GM12878 (cell line): Measurements from ENCODE around the gene SLC37A1. TPM values are rescaled to one million over a fixed set of nuclear protein-coding genes. Genes with fewer than 3 reads are reported as not detected.

ENCODE experiments used
- ATAC-seq: fragments of 200-7000 bp; cut with Tn5 transposase; 3 replicates; pipeline ENCODE4 v1.9.1; 2020; ENCODE audit warnings: mild to moderate bottlenecking, moderate library complexity
- BruUV-seq: library from RNA; stranded (reverse); fragments of 400-500 nt; replicated peaks from 2 replicates; lab custom pipeline; 2021; lab: Mats Ljungman, UMichigan
- CTCF ChIA-PET: fragments of 300-600 bp; sonication (Branson Sonifier 250); formaldehyde crosslinking; extraction: SDS; loops from one replicate; lab custom pipeline; 2021; ENCODE audit warnings: inconsistent platforms; lab: Yijun Ruan, JAX
- POLR2A ChIA-PET: fragments of 350-600 bp; formaldehyde crosslinking; extraction: SDS; loops from one replicate; lab custom pipeline; 2021; ENCODE audit warnings: inconsistent platforms; lab: Charles Lee
- RAD21 ChIA-PET: fragments of 300-600 bp; sonication (Branson Sonifier 250); formaldehyde crosslinking; loops from one replicate; lab custom pipeline; 2023; ENCODE audit warnings: antibody characterized with exemption; ENCODE audit not compliant: unreplicated experiment; lab: Charles Lee
- SMC1A ChIA-PET: fragments of 300-600 bp; sonication (Branson Sonifier 250); formaldehyde crosslinking; loops from one replicate; lab custom pipeline; 2023; ENCODE audit not compliant: unreplicated experiment, uncharacterized antibody; lab: Charles Lee
- DNase-seq: peaks from one replicate; pipeline ENCODE4 v3.0.0-alpha.2; 2011; ENCODE audit warnings: low read depth, low spot score
- FAIRE-seq: peaks from 3 replicates; lab custom pipeline; 2011; peaks lifted over from hg19 to GRCh38; lab: Jason Lieb, UNC
- H2AFZ ChIP-seq: 2 replicates; pipeline ENCODE4 v1.6.0; 2011; ENCODE audit warnings: low read depth, low read length, control low read depth; ENCODE audit not compliant: control insufficient read depth
- H3K27ac ChIP-seq: 2 replicates; pipeline ENCODE4 v1.5.1; 2011; ENCODE audit warnings: control low read depth; ENCODE audit not compliant: control insufficient read depth, insufficient read depth
- H3K27me3 ChIP-seq, 2 experiments: replicated peaks in 1 of 2; 2 replicates each; pipeline versions ENCODE4 v1.6.0 to v1.6.1; 2011; ENCODE audit warnings: low read length in 1 of 2; ENCODE audit not compliant: control insufficient read depth in 2 of 2, insufficient read depth in 2 of 2
- H3K36me3 ChIP-seq, 2 experiments: 2 replicates each; pipeline ENCODE4 v1.5.1; 2011; ENCODE audit warnings: low read length in 1 of 2; ENCODE audit not compliant: control insufficient read depth in 2 of 2, insufficient read depth in 2 of 2
- H3K4me1 ChIP-seq: 2 replicates; pipeline ENCODE4 v1.6.1; 2011; ENCODE audit warnings: mild to moderate bottlenecking, low read length, moderate library complexity, mixed read lengths; ENCODE audit not compliant: control insufficient read depth, insufficient read depth
- H3K4me2 ChIP-seq: 2 replicates; pipeline ENCODE4 v1.6.0; 2011; ENCODE audit warnings: control low read depth; ENCODE audit not compliant: control insufficient read depth, insufficient read depth
- H3K4me3 ChIP-seq: fragments of 200-600 bp; sonication (generic); 2 replicates; pipeline ENCODE4 v1.5.1; 2016
- H3K79me2 ChIP-seq: 2 replicates; pipeline ENCODE4 v1.6.0; 2011; ENCODE audit warnings: low read length; ENCODE audit not compliant: control insufficient read depth, insufficient read depth
- H3K9ac ChIP-seq: 2 replicates; pipeline ENCODE4 v1.8.0; 2011; ENCODE audit warnings: low read length, control low read depth, mixed read lengths; ENCODE audit not compliant: control insufficient read depth, insufficient read depth
- H3K9me3 ChIP-seq: replicated peaks from 3 replicates; pipeline ENCODE4 v1.5.1; 2011; ENCODE audit warnings: mild to moderate bottlenecking, low read length; ENCODE audit not compliant: control insufficient read depth, insufficient read depth
- H4K20me1 ChIP-seq: 2 replicates; pipeline ENCODE4 v1.6.0; 2011; ENCODE audit not compliant: control insufficient read depth, insufficient read depth
- CTCF ChIP-seq, 3 experiments: IDR thresholded peaks in 2 of 3; conservative IDR thresholded peaks in 1 of 3; 2 replicates each; pipeline ENCODE4 v1.5.1; 2011; ENCODE audit warnings: low read depth in 3 of 3, low read length in 3 of 3, mild to moderate bottlenecking in 3 of 3, control low read depth in 2 of 3, moderate library complexity in 2 of 3, inconsistent platforms in 1 of 3, mixed read lengths in 1 of 3; ENCODE audit not compliant: control insufficient read depth in 2 of 3, insufficient read depth in 1 of 3; ENCODE audit errors: extremely low read depth in 1 of 3
- GABPA ChIP-seq: IDR thresholded peaks from 2 replicates; pipeline ENCODE4 v1.6.1; 2014; ENCODE audit warnings: antibody characterized with exemption, low read depth, mild to moderate bottlenecking, inconsistent platforms
- GATAD2B ChIP-seq: fragments of 450-650 bp; conservative IDR thresholded peaks from 2 replicates; pipeline ENCODE4 v1.6.1; 2017; ENCODE audit warnings: low read depth, mild to moderate bottlenecking, moderate library complexity
- IKZF2 ChIP-seq, 2 experiments: fragments of 450-650 bp; IDR thresholded peaks; 2 replicates each; pipeline ENCODE4 v1.6.1; 2017; ENCODE audit warnings: mild to moderate bottlenecking in 2 of 2, moderate library complexity in 2 of 2
- KAT2A ChIP-seq: conservative IDR thresholded peaks from 2 replicates; pipeline ENCODE4 v1.6.1; 2011; ENCODE audit warnings: low read depth, low read length; ENCODE audit not compliant: control insufficient read depth
- NFIC ChIP-seq: IDR thresholded peaks from 2 replicates; pipeline ENCODE4 v1.6.1; 2012; ENCODE audit warnings: low read depth, mild to moderate bottlenecking, inconsistent platforms, low read length, moderate library complexity
- SKIL ChIP-seq: fragments of 450-650 bp; IDR thresholded peaks from 2 replicates; pipeline ENCODE4 v1.6.1; 2017; ENCODE audit warnings: mild to moderate bottlenecking, low read depth, inconsistent platforms; ENCODE audit not compliant: poor library complexity, severe bottlenecking
- SMAD5 ChIP-seq: IDR thresholded peaks from 2 replicates; pipeline ENCODE4 v1.6.1; 2016; ENCODE audit warnings: antibody characterized with exemption, low read depth
- ZNF217 ChIP-seq: fragments of 450-650 bp; IDR thresholded peaks from 2 replicates; pipeline ENCODE4 v1.6.1; 2017; ENCODE audit warnings: antibody characterized with exemption, mild to moderate bottlenecking
- in situ Hi-C: fragments of 300-500 bp; cut with MboI; formaldehyde crosslinking; loops from 9 replicates; pipeline ENCODE4 v1.14.3; 2018; ENCODE audit warnings: mixed read lengths
- intact Hi-C: fragments of 100-400 bp; cut with micrococcal nuclease; formaldehyde crosslinking; loops from one replicate; pipeline ENCODE4 v1.14.2; 2022; ENCODE audit not compliant: unreplicated experiment
- polyA plus RNA-seq, 11 experiments: library from polyadenylated mRNA; depleted of rRNA in 4 of 11; unstranded in 6 of 11; stranded (reverse) in 5 of 11; fragments of >200 nt; fragmentation: Nextera tagmentation in 4 of 11; fragmentation: Illumina TruSeq in 1 of 11; extraction: Ambion mirVana in 4 of 11; extraction: Trizol in 1 of 11; gene quantifications; 1 replicate in 1 of 11; 2 replicates in 10 of 11; pipeline versions ENCODE4 v1.2.1 to v1.2.3, GENCODE V29; 2011 to 2016; ENCODE audit warnings: inconsistent platforms in 2 of 11, missing spikeins in 2 of 11, low read depth in 1 of 11
- total RNA-seq, 4 experiments: library from RNA; depleted of rRNA in 3 of 4; stranded (reverse); fragments of >200 nt in 3 of 4; fragmentation: Illumina TruSeq in 1 of 4; extraction: Trizol in 1 of 4; gene quantifications; 2 replicates each; pipeline versions ENCODE4 v1.2.1 to v1.2.3, GENCODE V29; 2013 to 2021
- TF ChIP-seq, protein P1 (sequence below): fragments of 450-650 bp; formaldehyde crosslinking; IDR thresholded peaks from 2 replicates; pipeline ENCODE4 v1.4.0; 2020; ENCODE audit warnings: mild to moderate bottlenecking, moderate library complexity
- TF ChIP-seq, protein P2 (sequence below): fragments of 150-350 bp; IDR thresholded peaks from 2 replicates; pipeline ENCODE4 v1.6.1; 2016; ENCODE audit warnings: low read depth, low read length

The SLC37A1 gene
- total and polyA plus RNA-seq, 10 of the 15 experiments (the other 5 are each of a cell fraction or from before 2014, with no cell fraction given): 1.1 to 35.5 (median 24.4) TPM

DNA sequence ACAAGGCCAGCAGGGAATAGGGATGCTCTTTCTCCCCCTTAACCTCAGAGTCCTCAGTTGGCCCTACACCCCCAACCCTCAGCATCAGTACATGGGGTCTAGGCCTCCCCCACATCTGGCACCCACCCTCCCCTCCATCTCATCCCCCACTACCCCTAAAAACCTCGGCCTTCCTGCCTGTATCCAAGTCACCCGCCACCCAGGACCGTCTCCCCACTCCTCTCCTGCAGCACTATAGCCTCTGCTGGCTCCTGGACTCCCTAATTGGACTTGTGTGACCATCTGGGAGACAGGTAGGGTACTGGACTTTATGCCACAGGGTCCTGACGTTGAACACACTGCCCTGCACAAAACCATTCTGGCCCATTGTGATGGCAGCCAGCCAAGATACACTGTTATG is 23.7 kb upstream of the SLC37A1 start (continued):
- no peak for TF ChIP-seq SMAD5
- no peak for TF ChIP-seq GABPA

DNA sequence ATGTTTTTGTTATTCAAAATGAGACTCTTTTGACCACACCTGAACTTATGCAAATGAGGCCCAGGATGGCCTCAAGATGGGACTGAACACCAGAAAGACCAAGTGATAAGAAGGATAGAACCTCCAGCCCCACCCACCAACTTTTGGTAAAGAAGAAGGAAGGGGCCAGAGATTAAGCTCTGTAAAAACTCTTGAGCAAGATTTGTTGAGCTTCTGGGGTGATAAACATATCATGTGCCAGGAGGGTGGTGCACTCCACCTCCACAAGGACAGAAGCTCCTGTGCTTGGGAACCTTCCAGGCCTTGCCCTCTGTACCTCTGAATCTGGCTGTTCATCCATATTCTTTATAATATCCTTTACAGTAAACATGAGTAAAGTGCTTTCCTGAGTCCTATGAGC is 22.9 kb upstream of the SLC37A1 start:
- ATAC-seq (no peak), DNase-seq (no peak), FAIRE-seq (no peak)
- ChIA-PET CTCF (interaction anchor here (0.8 to 1.4 kb wide), 5 partner anchors 10 to 23 kb away, joined by 3 to 4 read pairs (median 3); no protein-coding TSS in a partner anchor), POLR2A (interaction anchor here (1.0 to 1.2 kb wide), 2 partner anchors 15 to 45 kb away, joined by 3 to 4 read pairs; no protein-coding TSS in a partner anchor), RAD21 (interaction anchor here (0.6 to 4.0 kb wide), 4 partner anchors 8 to 45 kb away, joined by 3 to 16 read pairs (median 6); no protein-coding TSS in a partner anchor), SMC1A (interaction anchor here (1.0 to 1.4 kb wide), 3 partner anchors 12 to 22 kb away, joined by 3 to 8 read pairs (median 3); no protein-coding TSS in a partner anchor)
- Histone ChIP-seq H3K27ac (no peak overlapping the region), H3K9me3 (no peaks in the 10 kb centered on the region; the same call in 2 of the 3 replicates), H3K79me2 (no peaks in the 10 kb centered on the region), H3K4me3 (no peak overlapping the region), H3K27me3 (no peaks in the 10 kb centered on the region), H3K4me1 (peaks cover 8% of the 10 kb centered on the region), H3K9ac (no peak overlapping the region), H3K4me2 (no peak overlapping the region; the same call in 1 of the 2 replicates), H3K36me3 (no peaks in the 10 kb centered on the region), H2AFZ (no peak overlapping the region), H4K20me1 (no peaks in the 10 kb centered on the region)
- no TSS peak for BruUV-seq
- intact Hi-C loops (no loop called here), in situ Hi-C loops (no loop called here)
- TF ChIP-seq NFIC (no peak), SKIL (no peak), CTCF (IDR thresholded peaks at IDR 0.05 in 2 of 3, conservative IDR thresholded peaks at IDR 0.05 in 1 of 3; ENCODE audit: control insufficient read depth in 2 of 3, extremely low read depth in 1 of 3, insufficient read depth in 1 of 3, low read depth in 3 of 3, low read length in 3 of 3) (no peak), ZNF217 (no peak), KAT2A (no peak), IKZF2 (IDR thresholded peaks at IDR 0.05) (no peak), GATAD2B (no peak)
- TF ChIP-seq, protein P1, sequence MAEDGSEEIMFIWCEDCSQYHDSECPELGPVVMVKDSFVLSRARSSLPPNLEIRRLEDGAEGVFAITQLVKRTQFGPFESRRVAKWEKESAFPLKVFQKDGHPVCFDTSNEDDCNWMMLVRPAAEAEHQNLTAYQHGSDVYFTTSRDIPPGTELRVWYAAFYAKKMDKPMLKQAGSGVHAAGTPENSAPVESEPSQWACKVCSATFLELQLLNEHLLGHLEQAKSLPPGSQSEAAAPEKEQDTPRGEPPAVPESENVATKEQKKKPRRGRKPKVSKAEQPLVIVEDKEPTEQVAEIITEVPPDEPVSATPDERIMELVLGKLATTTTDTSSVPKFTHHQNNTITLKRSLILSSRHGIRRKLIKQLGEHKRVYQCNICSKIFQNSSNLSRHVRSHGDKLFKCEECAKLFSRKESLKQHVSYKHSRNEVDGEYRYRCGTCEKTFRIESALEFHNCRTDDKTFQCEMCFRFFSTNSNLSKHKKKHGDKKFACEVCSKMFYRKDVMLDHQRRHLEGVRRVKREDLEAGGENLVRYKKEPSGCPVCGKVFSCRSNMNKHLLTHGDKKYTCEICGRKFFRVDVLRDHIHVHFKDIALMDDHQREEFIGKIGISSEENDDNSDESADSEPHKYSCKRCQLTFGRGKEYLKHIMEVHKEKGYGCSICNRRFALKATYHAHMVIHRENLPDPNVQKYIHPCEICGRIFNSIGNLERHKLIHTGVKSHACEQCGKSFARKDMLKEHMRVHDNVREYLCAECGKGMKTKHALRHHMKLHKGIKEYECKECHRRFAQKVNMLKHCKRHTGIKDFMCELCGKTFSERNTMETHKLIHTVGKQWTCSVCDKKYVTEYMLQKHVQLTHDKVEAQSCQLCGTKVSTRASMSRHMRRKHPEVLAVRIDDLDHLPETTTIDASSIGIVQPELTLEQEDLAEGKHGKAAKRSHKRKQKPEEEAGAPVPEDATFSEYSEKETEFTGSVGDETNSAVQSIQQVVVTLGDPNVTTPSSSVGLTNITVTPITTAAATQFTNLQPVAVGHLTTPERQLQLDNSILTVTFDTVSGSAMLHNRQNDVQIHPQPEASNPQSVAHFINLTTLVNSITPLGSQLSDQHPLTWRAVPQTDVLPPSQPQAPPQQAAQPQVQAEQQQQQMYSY (CRISPR knock-in tag): no peak
- TF ChIP-seq, protein P2, sequence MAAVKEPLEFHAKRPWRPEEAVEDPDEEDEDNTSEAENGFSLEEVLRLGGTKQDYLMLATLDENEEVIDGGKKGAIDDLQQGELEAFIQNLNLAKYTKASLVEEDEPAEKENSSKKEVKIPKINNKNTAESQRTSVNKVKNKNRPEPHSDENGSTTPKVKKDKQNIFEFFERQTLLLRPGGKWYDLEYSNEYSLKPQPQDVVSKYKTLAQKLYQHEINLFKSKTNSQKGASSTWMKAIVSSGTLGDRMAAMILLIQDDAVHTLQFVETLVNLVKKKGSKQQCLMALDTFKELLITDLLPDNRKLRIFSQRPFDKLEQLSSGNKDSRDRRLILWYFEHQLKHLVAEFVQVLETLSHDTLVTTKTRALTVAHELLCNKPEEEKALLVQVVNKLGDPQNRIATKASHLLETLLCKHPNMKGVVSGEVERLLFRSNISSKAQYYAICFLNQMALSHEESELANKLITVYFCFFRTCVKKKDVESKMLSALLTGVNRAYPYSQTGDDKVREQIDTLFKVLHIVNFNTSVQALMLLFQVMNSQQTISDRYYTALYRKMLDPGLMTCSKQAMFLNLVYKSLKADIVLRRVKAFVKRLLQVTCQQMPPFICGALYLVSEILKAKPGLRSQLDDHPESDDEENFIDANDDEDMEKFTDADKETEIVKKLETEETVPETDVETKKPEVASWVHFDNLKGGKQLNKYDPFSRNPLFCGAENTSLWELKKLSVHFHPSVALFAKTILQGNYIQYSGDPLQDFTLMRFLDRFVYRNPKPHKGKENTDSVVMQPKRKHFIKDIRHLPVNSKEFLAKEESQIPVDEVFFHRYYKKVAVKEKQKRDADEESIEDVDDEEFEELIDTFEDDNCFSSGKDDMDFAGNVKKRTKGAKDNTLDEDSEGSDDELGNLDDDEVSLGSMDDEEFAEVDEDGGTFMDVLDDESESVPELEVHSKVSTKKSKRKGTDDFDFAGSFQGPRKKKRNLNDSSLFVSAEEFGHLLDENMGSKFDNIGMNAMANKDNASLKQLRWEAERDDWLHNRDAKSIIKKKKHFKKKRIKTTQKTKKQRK: no peak
